Left renal cortex interstitium (tissue), 4 donors: ENCODE data around the gene MYH13. TPM values are rescaled to one million over a fixed set of nuclear protein-coding genes. Genes with fewer than 3 reads are reported as not detected.

Experiments used
- DNase-seq, 4 donors: peaks; one replicate each; pipeline ENCODE4 v3.0.0-alpha.2; 2013; ENCODE audit warnings: low read depth in 4 of 4, low spot score in 2 of 4, missing footprints in 1 of 4
- polyA plus RNA-seq, 4 donors: library from polyadenylated mRNA; unstranded; fragments of 120-200 nt; gene quantifications; one replicate each; pipeline ENCODE4 v1.2.1, GENCODE V29; 2013; ENCODE audit not compliant: insufficient read length in 4 of 4

Gene MYH13
- under 1 TPM; 0.10 to 0.27 (median 0.14) TPM for polyA plus RNA-seq

- no peak for DNase-seq
Measured at GRCh38 chr17:10372906-10373305, at the start of gene MYH13. MYH13 (minus strand) TSS chr17:10373006; CDS start chr17:10364530, 8,476 bp downstream.

GRCh38 chr17:10421900-10422542 is 49.2 kb upstream of the MYH13 start, which contains the start of gene MYH8:
MYH8 (minus strand) TSS chr17:10421950; CDS start chr17:10420227, 1,723 bp downstream.
- DNase-seq: no peak

- no peak for DNase-seq
Measured at GRCh38 chr17:10421211-10421610, 48.4 kb upstream of the MYH13 start.

GRCh38 chr17:10420811-10421210 is 48.0 kb upstream of the MYH13 start:
- no peak for DNase-seq

- no peak for DNase-seq
Measured at GRCh38 chr17:10417431-10417830, 44.6 kb upstream of the MYH13 start.

- DNase-seq: no peak
Measured at GRCh38 chr17:10415161-10415560, 42.4 kb upstream of the MYH13 start.

GRCh38 chr17:10403589-10403988 is 30.8 kb upstream of the MYH13 start:
- DNase-seq: no peak

- DNase-seq: no peak
Measured at GRCh38 chr17:10398352-10398751, 25.5 kb upstream of the MYH13 start.

- no peak for DNase-seq
Measured at GRCh38 chr17:10396524-10397163, 23.8 kb upstream of the MYH13 start.

- DNase-seq: no peak
Measured at GRCh38 chr17:10394201-10394887, 21.5 kb upstream of the MYH13 start.

GRCh38 chr17:10392880-10393279 is 20.1 kb upstream of the MYH13 start:
- no peak for DNase-seq

- no peak for DNase-seq
Measured at GRCh38 chr17:10385871-10386270, 13.1 kb upstream of the MYH13 start.

GRCh38 chr17:10384175-10384574 is 11.4 kb upstream of the MYH13 start:
- DNase-seq: peak in 3 of 4 donors; percentile 36 to 62 (median 59)

GRCh38 chr17:10380631-10381408 is 8.0 kb upstream of the MYH13 start:
- DNase-seq: no peak

- no peak for DNase-seq
Measured at GRCh38 chr17:10370016-10370608, 2.7 kb downstream of the MYH13 start.

- DNase-seq: no peak
Measured at GRCh38 chr17:10369239-10369638, 3.6 kb downstream of the MYH13 start.

GRCh38 chr17:10368561-10368960 is 4.2 kb downstream of the MYH13 start:
- DNase-seq: no peak

- no peak for DNase-seq
Measured at GRCh38 chr17:10360578-10360977, 12.2 kb downstream of the MYH13 start.

GRCh38 chr17:10357768-10358167 is 15.0 kb downstream of the MYH13 start:
- no peak for DNase-seq

GRCh38 chr17:10354651-10355050 is 18.2 kb downstream of the MYH13 start:
- DNase-seq: no peak
